Testis (tissue), 2 donors: ENCODE data around the gene FBXL17.

Experiments
- POLR2A ChIP-seq: fragments of 450-650 bp; IDR thresholded peaks from one replicate; pipeline ENCODE4 v1.6.1; 2017; ENCODE audit warnings: antibody characterized with exemption, mild to moderate bottlenecking, moderate library complexity
- TF ChIP-seq, protein P1 (sequence below), 3 experiments: fragments of 450-650 bp in 2 of 3; fragments of 200-600 bp in 1 of 3; sonication (generic) in 1 of 3; IDR thresholded peaks; one replicate each; pipeline ENCODE4 v1.5.1; 2016 to 2019; ENCODE audit warnings: antibody characterized with exemption in 3 of 3, mild to moderate bottlenecking in 2 of 3, moderate library complexity in 1 of 3

DNA sequence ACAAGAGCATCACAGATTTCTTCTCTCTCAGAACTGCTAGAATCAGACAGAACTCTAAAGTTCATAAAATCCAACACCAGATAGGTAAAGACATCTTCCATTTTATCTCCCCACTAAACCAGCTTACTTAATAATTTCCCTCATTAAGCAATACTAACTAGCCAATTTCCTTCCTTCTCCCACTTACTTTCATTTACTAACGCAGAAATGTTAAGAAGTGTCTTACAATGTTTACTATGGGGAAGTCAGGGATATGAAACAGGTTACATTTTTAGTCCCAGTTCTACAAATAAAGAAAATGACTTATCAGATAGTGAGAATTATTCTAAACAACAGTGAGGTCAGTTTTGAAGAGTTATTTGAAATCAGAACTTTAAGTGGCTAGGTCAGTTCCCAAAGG lies 236.5 kb downstream of the FBXL17 start:
- TF ChIP-seq, protein P1, sequence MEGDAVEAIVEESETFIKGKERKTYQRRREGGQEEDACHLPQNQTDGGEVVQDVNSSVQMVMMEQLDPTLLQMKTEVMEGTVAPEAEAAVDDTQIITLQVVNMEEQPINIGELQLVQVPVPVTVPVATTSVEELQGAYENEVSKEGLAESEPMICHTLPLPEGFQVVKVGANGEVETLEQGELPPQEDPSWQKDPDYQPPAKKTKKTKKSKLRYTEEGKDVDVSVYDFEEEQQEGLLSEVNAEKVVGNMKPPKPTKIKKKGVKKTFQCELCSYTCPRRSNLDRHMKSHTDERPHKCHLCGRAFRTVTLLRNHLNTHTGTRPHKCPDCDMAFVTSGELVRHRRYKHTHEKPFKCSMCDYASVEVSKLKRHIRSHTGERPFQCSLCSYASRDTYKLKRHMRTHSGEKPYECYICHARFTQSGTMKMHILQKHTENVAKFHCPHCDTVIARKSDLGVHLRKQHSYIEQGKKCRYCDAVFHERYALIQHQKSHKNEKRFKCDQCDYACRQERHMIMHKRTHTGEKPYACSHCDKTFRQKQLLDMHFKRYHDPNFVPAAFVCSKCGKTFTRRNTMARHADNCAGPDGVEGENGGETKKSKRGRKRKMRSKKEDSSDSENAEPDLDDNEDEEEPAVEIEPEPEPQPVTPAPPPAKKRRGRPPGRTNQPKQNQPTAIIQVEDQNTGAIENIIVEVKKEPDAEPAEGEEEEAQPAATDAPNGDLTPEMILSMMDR (IDR thresholded peaks at IDR 0.05): no peak
- no peak for TF ChIP-seq POLR2A
